GM23248 (cell line): ENCODE measurements around the gene NDUFAF3.

Experiments
- EZH2 ChIP-seq: fragments of 200-600 bp; sonication (generic); IDR thresholded peaks from 2 replicates; pipeline ENCODE4 v1.6.1; 2018; ENCODE audit warnings: antibody characterized with exemption, mild to moderate bottlenecking; ENCODE audit not compliant: insufficient read depth, poor library complexity, severe bottlenecking
- EZH2phosphoT487 ChIP-seq: fragments of 200-600 bp; sonication (generic); IDR thresholded peaks from 2 replicates; pipeline ENCODE4 v1.6.1; 2018; ENCODE audit warnings: antibody characterized with exemption, moderate library complexity, mild to moderate bottlenecking, low read depth; ENCODE audit not compliant: insufficient read depth

DNA sequence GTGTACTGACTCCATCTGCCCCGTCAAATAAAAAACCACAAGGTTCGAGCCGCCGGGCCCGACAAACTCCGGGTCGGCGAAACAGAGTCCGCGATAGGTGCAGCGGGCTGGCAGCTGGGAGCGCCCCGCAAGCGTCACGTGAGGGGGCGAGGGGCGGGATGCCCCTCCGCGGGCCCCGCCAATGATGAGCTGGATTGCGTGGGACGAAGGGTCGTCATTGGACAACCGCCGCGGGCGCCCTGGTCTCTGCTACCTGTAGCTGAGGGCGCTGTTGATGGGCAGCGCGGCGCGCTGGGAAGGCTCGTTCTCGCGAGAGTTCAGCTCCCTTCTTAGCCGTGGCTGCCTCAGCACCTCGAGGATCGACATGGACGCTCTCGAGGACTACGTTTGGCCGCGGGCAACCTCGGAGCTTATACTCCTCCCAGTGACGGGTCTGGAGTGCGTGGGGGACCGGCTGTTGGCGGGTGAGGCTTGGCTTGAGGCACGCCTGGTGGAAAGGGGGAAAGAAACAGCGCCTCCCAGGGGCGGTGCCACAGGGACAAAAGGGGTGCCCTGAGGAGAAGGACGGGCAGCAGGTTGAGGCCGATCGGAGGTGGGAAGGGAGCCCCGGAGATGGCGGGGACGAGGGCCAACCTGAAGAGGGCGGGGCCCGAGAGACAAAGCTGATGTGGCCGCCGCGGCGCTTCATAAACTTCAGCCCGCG lies 14.7 kb upstream of the NDUFAF3 start, which contains the start of gene WDR6:
- TF ChIP-seq EZH2phosphoT487 (no peak), EZH2 (no peak)
